Adrenal gland (tissue), 5 donors: Measurements from ENCODE around the gene C19orf25.

Source experiments
- POLR2A ChIP-seq, 2 donors: fragments of 450-650 bp; IDR thresholded peaks; one replicate each; pipeline ENCODE4 v1.6.1; 2017; ENCODE audit warnings: antibody characterized with exemption in 2 of 2, mild to moderate bottlenecking in 2 of 2, moderate library complexity in 1 of 2
- TF ChIP-seq, protein P1 (sequence below), 6 experiments: fragments of 450-650 bp in 4 of 6; fragments of 200-600 bp in 2 of 6; sonication (generic) in 1 of 6; IDR thresholded peaks; 1 replicate in 5 of 6; 2 replicates in 1 of 6; pipeline versions ENCODE4 v1.5.1 to v1.8.0; 2016 to 2021; ENCODE audit warnings: antibody characterized with exemption in 6 of 6, mild to moderate bottlenecking in 2 of 6, moderate library complexity in 1 of 6
- donor health status: DM: no; HTN: no; CAD: no.

DNA sequence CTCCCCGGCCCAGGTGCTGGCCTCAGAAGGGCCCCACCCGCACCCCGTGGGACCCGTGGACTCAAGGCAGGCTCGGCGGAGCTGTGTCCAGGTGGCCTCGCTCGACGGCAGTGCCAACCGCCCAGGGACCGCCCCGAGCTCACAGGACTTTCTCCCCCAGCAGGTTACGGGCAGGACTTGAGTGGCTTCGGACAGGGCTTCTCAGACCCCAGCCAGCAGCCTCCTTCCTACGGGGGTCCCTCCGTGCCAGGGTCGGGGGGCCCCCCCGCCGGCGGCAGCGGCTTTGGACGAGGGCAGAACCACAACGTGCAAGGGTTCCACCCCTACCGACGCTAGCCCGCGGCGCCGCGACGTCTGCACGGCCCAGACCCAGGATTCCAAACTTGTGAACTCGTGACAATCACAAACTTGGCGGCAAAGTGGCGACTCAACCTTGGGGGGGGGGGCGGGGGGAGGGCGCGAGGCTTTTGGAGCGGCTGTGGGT is 44.4 kb downstream of the C19orf25 start:
- TF ChIP-seq, protein P1, sequence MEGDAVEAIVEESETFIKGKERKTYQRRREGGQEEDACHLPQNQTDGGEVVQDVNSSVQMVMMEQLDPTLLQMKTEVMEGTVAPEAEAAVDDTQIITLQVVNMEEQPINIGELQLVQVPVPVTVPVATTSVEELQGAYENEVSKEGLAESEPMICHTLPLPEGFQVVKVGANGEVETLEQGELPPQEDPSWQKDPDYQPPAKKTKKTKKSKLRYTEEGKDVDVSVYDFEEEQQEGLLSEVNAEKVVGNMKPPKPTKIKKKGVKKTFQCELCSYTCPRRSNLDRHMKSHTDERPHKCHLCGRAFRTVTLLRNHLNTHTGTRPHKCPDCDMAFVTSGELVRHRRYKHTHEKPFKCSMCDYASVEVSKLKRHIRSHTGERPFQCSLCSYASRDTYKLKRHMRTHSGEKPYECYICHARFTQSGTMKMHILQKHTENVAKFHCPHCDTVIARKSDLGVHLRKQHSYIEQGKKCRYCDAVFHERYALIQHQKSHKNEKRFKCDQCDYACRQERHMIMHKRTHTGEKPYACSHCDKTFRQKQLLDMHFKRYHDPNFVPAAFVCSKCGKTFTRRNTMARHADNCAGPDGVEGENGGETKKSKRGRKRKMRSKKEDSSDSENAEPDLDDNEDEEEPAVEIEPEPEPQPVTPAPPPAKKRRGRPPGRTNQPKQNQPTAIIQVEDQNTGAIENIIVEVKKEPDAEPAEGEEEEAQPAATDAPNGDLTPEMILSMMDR (IDR thresholded peaks at IDR 0.05) = no peak
- no peak for TF ChIP-seq POLR2A (IDR thresholded peaks at IDR 0.05)
